Gastroesophageal sphincter (tissue), 4 donors: Measurements from ENCODE around the gene LUC7L2. TPM values are rescaled to one million over a fixed set of nuclear protein-coding genes. Genes with fewer than 3 reads are reported as not detected.

Experiments used
- ATAC-seq: fragments of 150-250 bp; one replicate; pipeline ENCODE4 v1.9.1; 2016; ENCODE audit warnings: mild to moderate bottlenecking, moderate library complexity
- H3K27ac ChIP-seq, 4 donors: fragments of 200-600 bp; sonication (generic) in 3 of 4; 1 replicate in 3 of 4; 2 replicates in 1 of 4; pipeline ENCODE4 v1.5.1; 2016 to 2019
- H3K27me3 ChIP-seq: fragments of 200-600 bp; sonication (generic); one replicate; pipeline ENCODE4 v1.5.1; 2019
- H3K36me3 ChIP-seq, 2 donors: fragments of 200-600 bp; sonication (generic); one replicate each; pipeline ENCODE4 v1.5.1; 2019; ENCODE audit warnings: control low read depth in 1 of 2
- H3K4me1 ChIP-seq, 3 donors: fragments of 200-600 bp; sonication (generic); 1 replicate in 2 of 3; 2 replicates in 1 of 3; pipeline ENCODE4 v1.5.1; 2016 to 2019; ENCODE audit warnings: control low read depth in 2 of 3
- H3K4me3 ChIP-seq, 2 donors: fragments of 200-600 bp; sonication (generic); one replicate each; pipeline ENCODE4 v1.5.1; 2019; ENCODE audit warnings: mild to moderate bottlenecking in 1 of 2, moderate library complexity in 1 of 2
- H3K9me3 ChIP-seq, 3 donors: fragments of 200-600 bp; sonication (generic); one replicate each; pipeline ENCODE4 v1.5.1; 2017 to 2019; ENCODE audit warnings: control low read depth in 2 of 3
- EP300 ChIP-seq: sonication (generic); formaldehyde crosslinking; IDR thresholded peaks from one replicate; pipeline ENCODE4 v1.6.1; 2017; ENCODE audit warnings: antibody characterized with exemption, mild to moderate bottlenecking
- POLR2A ChIP-seq, 2 donors: fragments of 450-650 bp; IDR thresholded peaks; one replicate each; pipeline ENCODE4 v1.6.1; 2017; ENCODE audit warnings: antibody characterized with exemption in 2 of 2, mild to moderate bottlenecking in 2 of 2, moderate library complexity in 1 of 2
- POLR2AphosphoS5 ChIP-seq: sonication (generic); formaldehyde crosslinking; IDR thresholded peaks from one replicate; pipeline ENCODE4 v1.6.1; 2017; ENCODE audit warnings: antibody characterized with exemption
- WGBS, 2 donors: methylation state at CpG; one replicate each; pipeline ENCODE4 v1.1.5; 2018; ENCODE audit warnings: low coverage in 1 of 2; 5-methylcytosine and 5-hydroxymethylcytosine counted together
- total RNA-seq, 4 donors: library from RNA; depleted of rRNA; stranded (reverse); fragments of >200 nt; gene quantifications; one replicate each; pipeline ENCODE4 v1.1.0, GENCODE V29; 2016
- TF ChIP-seq, protein P1 (sequence below), 4 experiments: fragments of 200-600 bp in 2 of 4; fragments of 450-650 bp in 2 of 4; sonication (generic) in 1 of 4; IDR thresholded peaks; one replicate each; pipeline ENCODE4 v1.5.1; 2017 to 2019; ENCODE audit warnings: antibody characterized with exemption in 4 of 4, mild to moderate bottlenecking in 2 of 4, moderate library complexity in 2 of 4

LUC7L2 gene
- total RNA-seq, 4 donors from 2014 or later = 61.5 to 106 (median 72.6) TPM

DNA sequence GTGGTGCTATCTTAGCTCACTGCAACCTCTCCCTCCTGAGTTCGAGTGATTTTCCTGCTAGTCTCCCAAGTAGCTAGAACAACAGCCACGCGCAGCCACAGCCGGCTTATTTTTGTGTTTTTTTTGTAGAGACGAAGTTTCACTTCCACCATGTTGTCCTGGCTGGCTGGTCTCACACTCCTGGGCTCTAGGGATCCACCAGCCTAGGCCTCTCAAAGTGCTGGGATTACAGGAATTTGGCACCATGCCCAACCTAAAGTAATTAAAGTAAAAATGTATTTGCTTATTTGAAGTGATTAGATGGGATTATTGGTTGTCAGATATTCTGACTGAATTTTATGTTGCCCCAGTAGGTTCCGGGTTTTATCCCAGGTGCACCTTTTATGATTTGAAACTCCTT lies 22.7 kb downstream of the LUC7L2 start:
- ATAC-seq = no peak
- WGBS, 2 donors = 88 to 91% methylated on average over 4 of the region's 6 CpGs
- Histone ChIP-seq H3K27ac (no peak overlapping the region), H3K4me3 (no peak overlapping the region), H3K27me3 (no peaks in the 10 kb centered on the region), H3K4me1 (no peaks in the 10 kb centered on the region), H3K9me3 (no peaks in the 10 kb centered on the region), H3K36me3 (peaks cover 0 to 97% of the 10 kb centered on the region in 2 donors)
- no peak for TF ChIP-seq POLR2A (IDR thresholded peaks at IDR 0.05)
- TF ChIP-seq, protein P1, sequence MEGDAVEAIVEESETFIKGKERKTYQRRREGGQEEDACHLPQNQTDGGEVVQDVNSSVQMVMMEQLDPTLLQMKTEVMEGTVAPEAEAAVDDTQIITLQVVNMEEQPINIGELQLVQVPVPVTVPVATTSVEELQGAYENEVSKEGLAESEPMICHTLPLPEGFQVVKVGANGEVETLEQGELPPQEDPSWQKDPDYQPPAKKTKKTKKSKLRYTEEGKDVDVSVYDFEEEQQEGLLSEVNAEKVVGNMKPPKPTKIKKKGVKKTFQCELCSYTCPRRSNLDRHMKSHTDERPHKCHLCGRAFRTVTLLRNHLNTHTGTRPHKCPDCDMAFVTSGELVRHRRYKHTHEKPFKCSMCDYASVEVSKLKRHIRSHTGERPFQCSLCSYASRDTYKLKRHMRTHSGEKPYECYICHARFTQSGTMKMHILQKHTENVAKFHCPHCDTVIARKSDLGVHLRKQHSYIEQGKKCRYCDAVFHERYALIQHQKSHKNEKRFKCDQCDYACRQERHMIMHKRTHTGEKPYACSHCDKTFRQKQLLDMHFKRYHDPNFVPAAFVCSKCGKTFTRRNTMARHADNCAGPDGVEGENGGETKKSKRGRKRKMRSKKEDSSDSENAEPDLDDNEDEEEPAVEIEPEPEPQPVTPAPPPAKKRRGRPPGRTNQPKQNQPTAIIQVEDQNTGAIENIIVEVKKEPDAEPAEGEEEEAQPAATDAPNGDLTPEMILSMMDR (IDR thresholded peaks at IDR 0.05) = no peak
- TF ChIP-seq EP300 = no peak
- no peak for TF ChIP-seq POLR2AphosphoS5

DNA sequence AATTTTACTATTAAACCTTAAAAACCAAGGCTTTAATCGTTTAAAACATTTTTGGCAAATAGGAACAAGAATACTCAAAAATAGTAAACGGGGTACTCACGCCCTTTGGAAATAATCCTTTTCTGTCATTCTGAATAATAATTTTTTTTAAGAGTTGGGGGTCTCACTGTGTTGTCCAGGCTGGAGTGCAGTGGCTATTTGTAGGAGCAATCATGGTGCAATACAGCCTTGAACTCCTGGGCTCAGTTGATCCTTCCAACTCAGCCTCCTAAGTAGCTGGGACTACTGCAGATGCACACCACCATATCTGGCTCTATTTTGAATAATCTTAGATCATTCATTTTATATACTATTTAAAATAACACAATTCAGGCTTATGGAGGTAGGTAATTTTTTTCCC lies 24.9 kb downstream of the LUC7L2 start:
- H3K36me3 ChIP-seq = peaks cover 0 to 97% of the 10 kb centered on the region in 2 donors
- no peak overlapping the region for H3K4me3 ChIP-seq
- no peak for TF ChIP-seq EP300
- TF ChIP-seq POLR2AphosphoS5 = no peak
- no peak for TF ChIP-seq POLR2A (IDR thresholded peaks at IDR 0.05)
- TF ChIP-seq, protein P1 (IDR thresholded peaks at IDR 0.05) = no peak
- no peaks in the 10 kb centered on the region for H3K27me3 ChIP-seq
- 91 to 93% methylated on average over 3 of the region's 3 CpGs for WGBS, 2 donors
- ATAC-seq = no peak
- peaks cover 0 to 8% (median 0%) of the 10 kb centered on the region in 3 donors for H3K4me1 ChIP-seq
- no peaks in the 10 kb centered on the region for H3K9me3 ChIP-seq
- no peak overlapping the region for H3K27ac ChIP-seq

DNA sequence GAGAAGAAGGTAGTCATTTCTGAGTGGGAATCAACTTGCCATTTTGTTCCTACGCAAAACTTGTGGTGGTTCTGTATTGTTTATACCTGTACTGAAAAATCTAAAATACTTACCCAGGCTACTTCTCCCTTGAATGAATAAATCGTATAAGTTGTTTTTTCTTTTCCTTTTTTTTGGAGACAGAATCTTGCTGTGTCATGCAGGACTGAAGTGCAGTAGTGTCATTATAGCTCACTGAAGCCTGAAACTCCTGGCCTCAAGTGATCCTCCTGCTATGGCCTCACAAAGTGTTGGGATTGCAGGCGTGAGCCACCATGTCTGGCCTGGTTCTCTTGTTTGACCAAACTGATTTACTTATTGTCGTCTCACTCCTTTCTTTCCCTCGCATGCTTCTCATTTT lies 27.9 kb downstream of the LUC7L2 start:
- H3K36me3 ChIP-seq = peaks cover 0 to 89% of the 10 kb centered on the region in 2 donors
- H3K27ac ChIP-seq = no peak overlapping the region
- TF ChIP-seq POLR2A (IDR thresholded peaks at IDR 0.05) = no peak
- TF ChIP-seq POLR2AphosphoS5 = no peak
- TF ChIP-seq, protein P1 (IDR thresholded peaks at IDR 0.05) = no peak
- no peak for TF ChIP-seq EP300
- no peaks in the 10 kb centered on the region for H3K9me3 ChIP-seq
- ATAC-seq = no peak
- no peaks in the 10 kb centered on the region for H3K27me3 ChIP-seq
- 79 to 81% methylated on average over 5 of the region's 5 CpGs for WGBS, 2 donors
- H3K4me3 ChIP-seq = no peak overlapping the region
- H3K4me1 ChIP-seq = peaks cover 0 to 8% (median 0%) of the 10 kb centered on the region in 3 donors

DNA sequence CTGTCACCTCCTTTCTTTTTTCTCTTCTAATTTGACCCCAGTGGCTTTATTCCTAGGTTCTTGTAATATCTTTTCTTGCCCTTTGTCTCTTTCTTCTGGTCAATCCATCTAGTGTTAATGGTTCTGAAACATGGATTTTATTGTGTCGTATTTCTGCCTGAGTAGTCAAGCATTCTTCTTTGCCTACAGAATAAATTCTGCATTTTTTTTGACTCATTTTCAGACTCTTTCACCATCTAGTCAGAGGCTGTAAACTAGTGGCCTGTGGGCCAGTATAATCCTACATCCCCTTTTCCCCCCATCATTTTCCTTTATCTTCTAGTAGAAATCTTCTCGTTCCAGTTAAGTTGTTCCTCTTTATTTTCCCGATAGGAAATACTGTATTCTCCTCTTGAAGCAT lies 29.4 kb downstream of the LUC7L2 start:
- no peaks in the 10 kb centered on the region for H3K27me3 ChIP-seq
- H3K9me3 ChIP-seq = no peaks in the 10 kb centered on the region
- ATAC-seq = no peak
- H3K4me3 ChIP-seq = no peak overlapping the region
- 84 to 86% methylated on average over 2 to 3 of the region's 3 CpGs for WGBS, 2 donors
- H3K27ac ChIP-seq = no peak overlapping the region
- TF ChIP-seq EP300 (no peak), POLR2A (IDR thresholded peaks at IDR 0.05) (no peak), POLR2AphosphoS5 (no peak)
- TF ChIP-seq, protein P1 (IDR thresholded peaks at IDR 0.05) = no peak
- H3K36me3 ChIP-seq = peaks cover 0 to 89% of the 10 kb centered on the region in 2 donors
- peaks cover 0 to 13% (median 0%) of the 10 kb centered on the region in 3 donors for H3K4me1 ChIP-seq

DNA sequence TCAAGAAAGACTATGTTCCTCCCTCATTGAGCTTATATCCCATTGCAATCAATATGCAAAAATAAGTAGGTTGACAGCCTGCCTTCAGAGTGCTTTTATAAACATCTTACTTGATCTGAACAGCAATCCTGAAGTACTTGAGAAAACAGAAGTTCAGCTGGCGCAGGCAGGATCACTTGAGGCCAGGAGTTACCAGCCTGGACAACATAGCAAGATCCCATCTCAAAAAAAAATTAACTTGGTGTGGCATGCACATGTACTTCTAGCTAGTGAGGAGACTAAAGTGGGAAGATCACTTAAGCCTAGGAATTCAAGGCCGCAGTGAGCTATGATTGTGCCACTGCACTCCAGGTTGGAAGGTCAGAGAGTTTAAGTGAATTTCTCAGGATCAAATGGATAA lies 30.1 kb downstream of the LUC7L2 start:
- Histone ChIP-seq H3K27me3 (no peaks in the 10 kb centered on the region), H3K4me3 (no peak overlapping the region), H3K36me3 (peaks cover 0 to 85% of the 10 kb centered on the region in 2 donors), H3K9me3 (no peaks in the 10 kb centered on the region), H3K4me1 (peaks cover 0 to 14% (median 0%) of the 10 kb centered on the region in 3 donors), H3K27ac (no peak overlapping the region)
- no peak for TF ChIP-seq EP300
- TF ChIP-seq, protein P1 (IDR thresholded peaks at IDR 0.05) = no peak
- no peak for TF ChIP-seq POLR2A (IDR thresholded peaks at IDR 0.05)
- TF ChIP-seq POLR2AphosphoS5 = no peak
- ATAC-seq = no peak
- 80 to 100% methylated on average over 1 to 2 of the region's 2 CpGs for WGBS, 2 donors
